NCI-H187 treated with DMSO at 0.1 percent for 48 hours (cell line): ENCODE measurements around the gene TMEM59L.
"Not testable (repeated sequence)": the region's sequence is repeated elsewhere in the genome, so short reads cannot be mapped to it uniquely, and the experiment has no call there.

Experiments
- DNase-seq: peaks from one replicate; lab custom pipeline; 2025; lab: John Stamatoyannopoulos, UW

Gene TMEM59L

GRCh38 chr19:18594096-18594823 is 18.4 kb upstream of the TMEM59L start:
- no peak for DNase-seq

DNA sequence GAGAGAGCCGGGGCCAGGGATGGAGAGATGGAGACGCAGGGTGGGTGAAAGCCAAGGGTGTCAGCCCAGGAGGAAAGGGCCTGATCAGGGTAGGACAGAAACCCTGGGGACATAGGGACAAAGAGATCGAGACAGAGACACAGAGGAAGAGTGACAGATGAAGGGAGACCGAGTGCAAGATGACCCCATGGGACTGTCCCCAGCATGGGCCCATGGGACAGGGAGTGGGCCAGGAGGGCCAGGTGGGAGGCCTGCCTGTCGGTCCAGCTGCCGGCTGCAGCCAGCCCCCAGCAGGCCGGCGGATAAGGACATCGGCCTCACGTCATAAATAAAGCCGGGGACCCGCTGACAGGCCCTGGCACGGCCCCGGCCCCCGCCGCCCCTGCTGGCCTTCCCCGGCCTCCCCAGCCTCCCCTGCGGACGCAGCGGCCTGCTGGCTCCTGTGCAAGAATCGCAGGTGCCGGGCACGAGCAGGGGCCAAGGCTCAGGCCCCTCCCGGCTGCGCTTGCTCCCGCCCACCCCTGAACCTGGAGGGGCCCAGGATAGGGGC is 17.8 kb upstream of the TMEM59L start:
- DNase-seq: no peak

DNA sequence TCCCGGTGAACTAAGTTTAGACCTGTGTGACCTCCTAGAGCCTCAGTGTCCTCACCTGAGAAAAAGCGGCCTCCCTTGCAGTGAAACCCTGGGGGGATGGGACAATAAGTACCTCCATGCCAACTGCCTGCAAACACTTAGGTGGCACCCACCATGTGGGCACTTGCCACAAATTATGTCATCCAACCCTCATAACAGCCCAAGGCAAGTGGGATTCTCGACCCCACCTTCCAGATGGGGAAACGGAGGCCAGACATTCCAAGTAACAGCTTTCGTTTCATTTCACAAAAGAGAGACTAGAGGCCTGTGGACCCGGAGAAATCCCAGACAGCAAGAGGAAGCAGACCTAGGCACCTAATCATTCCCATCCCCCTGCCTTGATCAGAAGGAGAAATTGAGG is 17.2 kb upstream of the TMEM59L start:
- no peak for DNase-seq

- DNase-seq: no peak
Measured at GRCh38 chr19:18596752-18597157, 15.9 kb upstream of the TMEM59L start.

DNA sequence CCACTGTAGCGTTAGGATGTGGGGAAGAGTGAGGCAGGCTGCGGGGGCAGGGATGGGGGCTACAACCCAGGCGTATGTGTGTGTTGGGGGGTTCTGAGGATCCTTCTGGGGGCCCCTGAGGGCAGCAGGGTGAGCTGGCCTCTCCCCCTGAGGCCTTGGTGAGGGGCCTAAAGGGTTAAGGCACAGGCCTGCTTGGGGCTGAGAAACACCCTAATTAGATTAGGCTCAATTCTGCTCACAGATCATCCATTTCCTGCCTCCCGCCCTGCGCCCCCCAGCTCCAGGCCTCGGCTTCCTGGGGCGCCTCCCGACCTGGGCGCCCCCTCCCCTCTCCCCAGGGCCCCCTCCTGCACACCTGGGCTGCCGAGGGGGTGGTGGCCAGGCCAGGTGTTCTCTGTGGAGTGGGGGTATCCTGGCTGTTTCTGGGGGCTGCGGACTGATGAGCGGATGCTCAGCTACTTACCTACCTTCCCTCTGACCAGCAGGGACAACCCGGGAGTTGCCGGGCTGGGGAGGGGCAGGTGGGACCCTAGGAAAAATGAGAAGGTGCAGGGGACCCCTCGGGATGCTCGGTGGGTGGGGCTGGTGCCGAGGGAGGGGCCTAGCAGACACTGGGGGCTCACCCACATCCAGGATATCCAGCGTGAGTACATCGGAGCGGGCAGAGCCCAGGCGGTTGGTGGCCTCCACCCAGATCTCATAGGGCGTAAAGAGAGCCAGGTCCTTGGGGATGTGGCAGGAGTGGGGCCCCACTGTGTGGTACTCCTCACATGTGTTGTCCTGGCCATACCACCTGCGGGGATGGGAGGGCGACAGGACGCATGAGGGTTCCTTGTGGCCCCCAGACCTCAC is 14.6 kb upstream of the TMEM59L start:
- DNase-seq: no peak

- no peak for DNase-seq
Measured at GRCh38 chr19:18599485-18599884, 13.2 kb upstream of the TMEM59L start.

- DNase-seq: not testable (repeated sequence)
Measured at GRCh38 chr19:18600692-18601397, 11.8 kb upstream of the TMEM59L start.

DNA sequence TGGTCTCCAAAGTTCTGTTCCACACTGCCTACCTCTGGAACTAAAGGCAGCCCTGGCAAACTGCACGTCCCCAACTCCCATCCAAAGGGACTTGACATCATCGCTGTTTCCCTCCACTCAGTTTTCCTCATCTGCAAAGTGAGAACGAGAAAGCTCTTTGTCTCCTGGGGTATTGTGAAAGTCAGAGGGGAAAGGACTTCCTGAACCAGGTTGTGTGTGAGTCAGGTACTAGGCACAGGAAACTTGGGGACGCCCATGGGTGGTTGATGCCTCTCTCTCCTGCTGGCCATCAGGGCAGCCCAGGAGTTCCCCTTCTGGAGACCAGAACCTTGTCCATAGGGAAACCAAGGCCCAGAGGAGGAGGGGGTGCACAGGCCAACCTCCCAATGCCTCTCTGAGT is 10.8 kb upstream of the TMEM59L start:
- DNase-seq: no peak

DNA sequence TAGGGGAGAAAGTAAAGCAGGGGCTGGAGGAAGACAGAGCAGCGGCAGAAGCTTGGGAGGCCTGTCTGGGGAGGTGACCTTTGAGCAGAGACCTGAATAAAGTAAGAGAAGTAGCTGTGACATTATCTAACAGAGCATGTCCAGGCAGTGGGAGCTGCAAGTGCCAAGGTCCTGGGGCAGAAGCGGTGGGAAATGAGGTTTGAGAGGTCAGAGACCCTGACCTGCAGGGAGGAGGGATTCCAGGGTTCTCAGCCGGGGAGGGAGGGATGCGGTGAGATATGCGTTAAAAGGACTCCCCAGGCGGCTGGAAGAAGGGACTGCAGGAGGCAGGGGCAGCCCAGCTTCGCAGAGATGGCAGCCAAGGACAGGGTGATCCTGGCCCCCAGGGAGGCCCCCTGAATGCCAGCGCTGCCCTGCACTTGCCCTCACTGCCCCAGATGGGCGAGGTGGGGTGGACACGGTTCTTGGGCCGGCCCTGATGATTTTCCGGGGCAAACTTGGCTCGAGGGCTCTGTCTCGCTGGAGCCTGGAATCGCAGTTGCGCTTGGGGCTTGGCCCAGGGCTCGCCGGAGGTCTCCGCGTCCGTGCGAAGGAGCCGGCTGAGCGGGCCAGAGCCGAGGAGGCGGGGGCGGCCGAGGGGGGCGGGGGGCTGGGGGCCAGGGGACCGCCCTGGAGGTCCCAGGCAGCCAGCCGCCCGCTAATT is 9.3 kb upstream of the TMEM59L start:
- DNase-seq: no peak

DNA sequence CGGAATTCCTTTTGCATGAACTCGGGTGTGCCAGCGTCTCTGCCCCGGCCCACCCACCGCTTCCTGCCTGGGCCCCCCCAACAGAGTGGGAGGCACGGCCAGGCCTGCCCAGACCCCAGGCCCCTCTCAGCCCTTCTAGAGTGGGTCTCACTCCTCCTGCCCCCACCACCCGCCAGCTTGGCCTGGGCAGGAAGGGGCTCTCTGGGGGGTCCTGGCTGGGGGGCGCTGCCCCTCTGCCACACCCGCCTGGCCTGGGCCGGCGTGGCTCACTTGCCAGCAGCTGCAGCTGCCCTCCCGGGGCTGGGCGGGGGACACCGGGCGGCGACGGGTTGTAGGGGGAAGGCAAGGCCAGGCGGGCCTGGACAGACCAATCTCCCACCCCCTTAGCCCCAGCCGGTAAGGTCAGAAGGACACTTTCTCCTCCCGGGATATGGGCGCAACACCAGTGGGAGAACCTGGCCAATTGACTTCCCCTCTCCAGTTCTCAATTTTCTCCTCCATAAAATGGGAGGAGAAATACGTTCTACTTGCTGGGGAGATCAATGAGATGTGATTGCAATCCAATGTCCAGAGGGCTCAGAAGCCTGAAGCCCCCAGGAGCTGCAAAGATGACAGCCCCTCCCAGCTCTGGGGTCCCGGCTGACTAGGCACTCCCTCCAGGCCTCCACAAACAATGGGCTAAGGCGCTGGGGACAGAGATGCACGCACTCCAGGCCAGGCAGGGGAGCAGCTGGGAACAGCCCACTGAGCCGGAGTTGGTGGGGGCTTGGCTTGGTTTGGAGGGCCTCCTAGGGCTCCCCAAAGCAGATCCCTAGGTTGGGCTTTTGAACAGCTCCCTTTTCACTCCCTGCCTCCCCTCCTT is 8.5 kb upstream of the TMEM59L start:
- no peak for DNase-seq

GRCh38 chr19:18604820-18605159 is 7.9 kb upstream of the TMEM59L start:
- DNase-seq: no peak

DNA sequence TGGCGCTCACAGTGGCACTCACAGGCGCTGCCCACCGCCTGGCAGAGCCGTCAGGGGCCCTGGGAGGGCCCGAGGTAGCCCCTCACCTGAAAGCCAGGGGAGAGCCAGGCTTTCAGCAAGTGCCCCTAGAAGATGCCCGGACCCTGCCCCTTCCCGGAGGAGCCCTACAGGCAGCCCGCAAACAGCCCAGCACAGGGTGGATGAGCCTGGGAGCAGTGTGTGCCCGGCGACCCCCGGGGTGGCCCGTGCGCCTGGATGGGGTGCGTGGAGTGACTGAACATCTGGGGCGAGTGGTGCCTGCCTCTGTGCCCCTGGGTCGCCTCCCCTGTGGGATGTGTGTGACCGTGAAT is 7.5 kb upstream of the TMEM59L start:
- DNase-seq: no peak

DNA sequence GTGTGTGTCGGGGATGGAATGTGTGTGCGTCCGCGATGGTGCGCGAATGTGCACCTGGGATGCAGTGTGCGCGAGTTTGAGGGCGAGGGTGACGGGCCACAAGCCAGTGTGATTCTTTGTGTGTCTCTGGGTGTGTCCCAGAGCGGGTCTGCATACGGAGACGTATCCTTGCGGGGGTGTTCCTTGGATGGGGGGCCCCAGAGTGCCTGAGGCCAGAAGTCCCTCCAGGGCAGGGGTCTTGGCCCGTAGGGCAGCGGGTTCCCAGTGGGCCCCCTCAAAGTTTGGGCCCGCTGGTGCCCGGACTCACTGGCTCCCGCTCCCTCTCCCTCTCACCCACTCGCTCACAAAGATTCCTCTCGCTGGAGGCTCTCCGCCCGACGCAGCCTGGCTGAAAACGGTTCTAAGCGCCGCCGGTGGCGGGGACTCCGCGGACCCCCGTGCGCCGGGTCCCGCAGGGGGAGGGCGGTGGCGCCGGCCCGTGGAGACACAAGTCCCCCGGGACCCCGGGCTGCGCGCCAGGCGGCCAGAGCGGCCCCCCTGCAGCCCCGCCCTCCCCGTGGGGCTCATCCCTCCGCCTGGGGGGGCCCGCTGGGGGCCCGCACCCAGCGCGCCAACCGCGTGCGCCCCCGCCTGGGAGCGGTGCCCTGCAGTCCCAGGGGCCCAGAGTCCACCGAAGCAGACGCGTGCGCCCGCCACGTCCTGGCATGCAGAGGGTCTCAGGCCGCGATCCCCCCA is 7.0 kb upstream of the TMEM59L start:
- DNase-seq: no peak

DNA sequence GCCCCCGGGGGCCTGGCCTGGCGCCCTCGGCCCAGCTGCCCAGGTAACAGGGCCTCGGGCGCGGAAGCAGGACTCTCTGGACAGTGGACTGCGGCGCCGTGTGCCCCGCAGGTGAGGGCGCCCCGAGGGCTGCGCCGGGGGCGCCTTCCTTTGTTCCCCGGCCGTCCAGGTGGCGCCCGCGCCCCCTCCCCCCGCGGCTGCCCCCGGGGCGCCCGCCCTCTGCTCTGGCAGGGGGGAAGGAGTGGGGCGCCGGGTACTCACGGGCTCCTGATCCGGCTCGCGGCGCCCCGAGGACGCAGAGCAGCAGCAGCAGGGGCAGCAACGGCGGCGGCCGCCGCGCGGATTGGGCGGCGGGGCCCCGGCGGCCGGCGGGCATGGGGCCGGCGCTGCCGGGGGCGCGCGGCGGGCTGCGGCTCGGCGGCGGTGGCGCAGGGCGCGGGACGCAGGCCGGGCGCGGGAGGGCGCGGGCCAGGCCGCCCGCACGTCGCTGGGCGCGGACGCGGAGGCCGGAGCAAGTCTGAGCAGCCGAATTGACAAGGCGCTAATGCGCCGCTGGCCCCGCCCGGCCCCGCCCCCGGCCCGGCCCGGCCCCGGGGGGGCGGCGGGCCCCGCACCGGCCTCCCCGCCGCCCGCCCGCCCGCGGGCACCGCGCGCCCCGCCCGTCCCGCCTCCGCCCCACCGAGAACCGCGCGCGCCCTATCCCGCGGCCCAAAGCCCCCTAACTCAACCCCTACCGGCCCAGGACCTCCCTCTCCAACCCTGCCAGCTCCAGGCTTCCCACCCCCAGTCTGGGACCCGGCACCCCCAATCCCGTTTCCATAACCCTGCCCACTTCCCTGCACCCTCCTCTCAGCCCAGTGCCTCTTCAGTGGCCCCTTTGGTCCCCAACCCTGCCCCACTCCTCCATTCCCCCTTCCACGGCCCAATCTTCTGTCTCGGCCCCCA is 6.1 kb upstream of the TMEM59L start, which contains the start of gene CRLF1:
CRLF1 (minus strand) TSS at position 519 of the 945 bp plus-strand sequence; CDS start at position 376, 143 bp downstream.
- DNase-seq: no peak

GRCh38 chr19:18607226-18608101 is 5.2 kb upstream of the TMEM59L start:
- no peak for DNase-seq

DNA sequence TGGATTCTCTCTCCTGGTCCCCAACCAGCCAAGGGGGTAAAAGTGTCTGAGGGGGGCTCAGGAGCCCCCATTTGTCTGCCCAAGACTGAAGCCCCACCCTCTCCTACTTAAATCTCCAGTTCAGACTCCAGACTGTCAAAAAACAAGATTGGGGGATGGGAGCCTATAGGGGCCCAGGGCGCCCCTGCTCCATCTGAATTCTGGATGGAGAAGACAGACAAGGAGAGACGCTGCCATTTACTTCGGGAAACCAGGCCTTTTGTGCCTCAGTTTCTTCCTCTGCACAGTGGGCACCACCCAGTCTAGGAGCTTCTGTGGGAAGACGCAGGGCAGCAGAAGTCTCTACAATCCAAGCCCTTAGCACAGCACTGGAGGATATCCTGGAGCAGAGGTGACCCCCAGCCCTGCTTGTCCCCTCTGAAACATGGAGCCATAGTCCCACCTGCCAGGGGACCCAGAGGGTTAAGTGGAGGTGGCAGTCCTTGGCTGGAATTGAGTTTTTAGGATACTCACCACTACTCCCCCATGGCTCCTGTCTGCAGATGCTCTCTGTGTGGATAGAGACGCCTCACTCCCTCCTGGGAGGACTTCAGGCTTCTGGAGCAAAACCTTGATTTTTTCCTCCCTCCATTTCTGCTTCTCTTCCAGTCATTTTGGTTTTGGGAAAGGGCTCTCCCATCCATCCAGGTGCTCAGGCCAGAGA is 4.4 kb upstream of the TMEM59L start:
- no peak for DNase-seq
